PC-3 (cell line): Measurements from ENCODE around the gene MELTF. TPM values are rescaled to one million over a fixed set of nuclear protein-coding genes. Genes with fewer than 3 reads are reported as not detected.

Experiments used
- ATAC-seq: fragments of 200-7000 bp; cut with Tn5 transposase; 2 replicates; pipeline ENCODE4 v1.9.1; 2020; ENCODE audit warnings: mild to moderate bottlenecking, moderate library complexity
- BruUV-seq: library from RNA; stranded (reverse); fragments of 400-500 nt; replicated peaks from 2 replicates; lab custom pipeline; 2021; lab: Mats Ljungman, UMichigan
- CTCF ChIA-PET: fragments of 300-600 bp; sonication (Branson Sonifier 250); formaldehyde crosslinking; loops from one replicate; lab custom pipeline; 2022; ENCODE audit warnings: antibody characterized with exemption; lab: Charles Lee
- POLR2A ChIA-PET: fragments of 300-600 bp; sonication (Branson Sonifier 250); formaldehyde crosslinking; loops from one replicate; lab custom pipeline; 2022; ENCODE audit warnings: antibody characterized with exemption; ENCODE audit not compliant: unreplicated experiment; lab: Charles Lee
- DNase-seq: peaks from one replicate; pipeline ENCODE4 v3.0.0-alpha.2; 2015
- H2AFZ ChIP-seq: fragments of 300-600 bp; sonication (generic); 2 replicates; pipeline ENCODE4 v1.6.0; 2016; ENCODE audit warnings: antibody characterized with exemption, low read length
- H3F3A ChIP-seq: fragments of 300-600 bp; sonication (generic); one replicate; pipeline ENCODE4 v1.6.0; 2017; ENCODE audit warnings: antibody characterized with exemption, low read length, control low read depth, mild to moderate bottlenecking; ENCODE audit not compliant: unreplicated experiment
- H3K27ac ChIP-seq: fragments of 300-600 bp; sonication (generic); 2 replicates; pipeline ENCODE4 v1.5.1; 2016; ENCODE audit warnings: mild to moderate bottlenecking, low read length
- H3K27me3 ChIP-seq: fragments of 300-600 bp; sonication (generic); 2 replicates; pipeline ENCODE4 v1.6.1; 2016; ENCODE audit warnings: low read length, mixed read lengths
- H3K36me3 ChIP-seq: fragments of 300-600 bp; sonication (generic); 2 replicates; pipeline ENCODE4 v1.6.1; 2016; ENCODE audit warnings: low read depth, mixed run types, low read length, mixed read lengths
- H3K4me1 ChIP-seq: fragments of 300-600 bp; sonication (generic); 2 replicates; pipeline ENCODE4 v1.5.1; 2016; ENCODE audit warnings: low read length; ENCODE audit not compliant: insufficient read depth
- H3K4me2 ChIP-seq: fragments of 300-600 bp; sonication (generic); 2 replicates; pipeline ENCODE4 v1.6.0; 2016; ENCODE audit warnings: low read length
- H3K4me3 ChIP-seq: fragments of 300-600 bp; sonication (generic); 2 replicates; pipeline ENCODE4 v1.5.1; 2016; ENCODE audit warnings: mild to moderate bottlenecking, low read length, mixed read lengths
- H3K79me2 ChIP-seq: fragments of 300-600 bp; sonication (generic); 2 replicates; pipeline ENCODE4 v1.6.1; 2017; ENCODE audit warnings: low read length, mixed read lengths
- H3K9ac ChIP-seq: fragments of 300-600 bp; sonication (generic); 2 replicates; pipeline ENCODE4 v1.6.0; 2016; ENCODE audit warnings: mild to moderate bottlenecking, low read length
- H3K9me2 ChIP-seq: fragments of 300-600 bp; sonication (generic); replicated peaks from 2 replicates; pipeline ENCODE4 v1.6.1; 2016; ENCODE audit warnings: mixed run types, low read length, mixed read lengths
- H3K9me3 ChIP-seq: fragments of 300-600 bp; sonication (generic); 2 replicates; pipeline ENCODE4 v1.6.1; 2016; ENCODE audit warnings: low read length, mixed read lengths
- H4K20me1 ChIP-seq: fragments of 300-600 bp; sonication (generic); 2 replicates; pipeline ENCODE4 v1.6.1; 2016; ENCODE audit warnings: low read length, mixed read lengths
- CTCF ChIP-seq: fragments of 300-600 bp; sonication (generic); conservative IDR thresholded peaks from 2 replicates; pipeline ENCODE4 v1.5.1; 2017; ENCODE audit warnings: antibody characterized with exemption, low read depth, mild to moderate bottlenecking, low read length
- EZH2 ChIP-seq: fragments of 300-600 bp; sonication (generic); IDR thresholded peaks from one replicate; pipeline ENCODE4 v1.6.1; 2017; ENCODE audit warnings: antibody characterized with exemption, mild to moderate bottlenecking, low read length; ENCODE audit not compliant: unreplicated experiment
- EZH2phosphoT487 ChIP-seq: fragments of 300-600 bp; sonication (generic); IDR thresholded peaks from 2 replicates; pipeline ENCODE4 v1.6.1; 2018; ENCODE audit warnings: mild to moderate bottlenecking, antibody characterized with exemption, low read length, borderline replicate concordance
- intact Hi-C: fragments of 100-400 bp; cut with micrococcal nuclease; formaldehyde crosslinking; loops from 2 replicates; pipeline ENCODE4 v1.9.0; 2023
- total RNA-seq: library from RNA; depleted of rRNA; stranded (reverse); fragments of >200 nt; gene quantifications from 2 replicates; pipeline ENCODE4 v1.2.3, GENCODE V29; 2014

MELTF gene
- total RNA-seq, 1 experiment from 2014 or later = 40.6 TPM

DNA sequence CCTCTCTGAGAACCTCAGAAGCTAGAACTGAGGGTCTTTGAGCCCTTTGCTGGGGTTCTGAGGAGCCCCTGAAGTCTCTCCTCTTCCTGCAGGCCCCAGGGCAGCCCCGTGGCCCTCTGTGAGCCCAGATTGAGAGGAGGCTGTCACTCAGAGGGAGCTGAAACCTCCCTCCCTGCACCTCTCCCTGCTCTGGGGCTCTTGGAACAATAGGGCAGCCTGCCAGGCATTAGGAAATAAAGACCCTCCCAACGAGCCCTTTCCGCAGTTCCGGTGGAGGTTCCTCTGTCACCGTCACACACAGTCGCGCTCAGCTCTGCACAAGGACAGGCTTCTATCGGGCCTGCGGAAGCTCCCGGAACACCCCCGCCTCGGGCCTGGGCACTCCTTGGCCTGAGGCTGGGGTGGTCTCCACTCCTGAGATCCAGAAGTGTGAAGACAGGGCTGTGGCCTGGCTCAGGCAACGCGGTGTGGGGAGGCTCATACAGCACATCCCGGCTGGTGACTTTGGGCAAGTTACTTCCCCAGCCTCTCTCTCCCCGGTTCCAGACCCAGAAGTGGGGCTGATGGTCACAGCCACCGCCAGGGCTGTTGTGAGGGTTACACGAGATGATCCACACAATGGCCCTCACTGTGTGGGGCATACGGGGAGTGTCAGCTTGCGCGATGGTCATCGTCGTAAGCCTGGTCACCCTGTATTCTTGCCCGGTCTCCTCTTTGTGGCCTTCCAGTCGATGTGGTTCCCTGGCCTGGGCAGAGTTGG is 17.7 kb downstream of the MELTF start:
- no peaks in the 10 kb centered on the region for H3F3A ChIP-seq
- H3K9me2 ChIP-seq = no peaks in the 10 kb centered on the region
- H3K4me3 ChIP-seq = no peak overlapping the region
- no peaks in the 10 kb centered on the region for H3K9me3 ChIP-seq
- H3K79me2 ChIP-seq = no peaks in the 10 kb centered on the region
- intact Hi-C loops = no loop called here
- ChIA-PET CTCF (no interaction called here), POLR2A (no interaction called here)
- ATAC-seq (no peak), DNase-seq (no peak)
- no peak overlapping the region for H3K27ac ChIP-seq
- no peak overlapping the region for H3K4me2 ChIP-seq
- no peaks in the 10 kb centered on the region for H4K20me1 ChIP-seq
- H3K36me3 ChIP-seq = no peaks in the 10 kb centered on the region
- H3K9ac ChIP-seq = no peak overlapping the region
- no peak overlapping the region for H2AFZ ChIP-seq
- no peaks in the 10 kb centered on the region for H3K27me3 ChIP-seq
- BruUV-seq = no TSS peak
- no peak for TF ChIP-seq EZH2
- TF ChIP-seq EZH2phosphoT487 = no peak
- TF ChIP-seq CTCF = no peak
- H3K4me1 ChIP-seq = no peaks in the 10 kb centered on the region

DNA sequence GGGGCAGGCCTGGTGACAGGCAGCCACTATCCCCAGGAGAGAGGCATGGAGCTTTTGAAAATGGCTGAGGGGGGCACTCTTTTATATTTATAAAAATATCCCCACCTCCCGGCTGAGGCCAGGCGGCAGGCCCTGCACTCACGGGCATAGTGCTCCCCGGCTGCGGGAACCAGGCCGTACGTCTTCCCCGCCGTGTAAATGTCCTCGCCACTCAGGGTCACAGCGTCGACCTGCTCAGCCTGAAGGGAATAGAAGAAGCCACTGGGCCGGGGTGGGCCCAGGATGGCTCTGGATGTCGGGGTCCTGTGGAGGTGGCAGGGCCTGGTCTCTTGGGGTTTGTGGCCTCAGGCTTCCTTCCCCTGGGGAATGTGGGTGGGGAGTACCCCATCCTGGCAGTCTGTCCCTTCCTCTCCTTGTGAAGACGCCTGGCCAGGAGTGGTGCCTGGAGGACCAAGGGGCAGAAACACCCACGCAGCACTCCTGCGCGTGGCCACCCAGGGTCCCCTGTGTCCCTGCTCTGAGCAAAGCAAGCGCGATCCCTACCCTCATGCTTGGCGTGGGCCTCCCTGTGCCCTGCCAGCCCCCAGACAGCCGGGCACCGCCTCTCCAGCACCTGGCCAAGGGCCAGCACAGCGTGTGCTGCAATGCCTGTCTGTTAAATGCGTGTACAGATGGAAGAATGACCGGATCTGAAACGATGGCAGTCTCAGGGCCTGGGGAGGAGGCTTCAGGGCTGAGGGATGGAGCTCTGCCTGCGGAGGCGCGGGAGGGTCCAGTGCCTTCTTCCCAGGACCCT is 18.9 kb downstream of the MELTF start:
- no peaks in the 10 kb centered on the region for H3K4me1 ChIP-seq
- TF ChIP-seq EZH2phosphoT487 (no peak), CTCF (no peak), EZH2 (no peak)
- no peaks in the 10 kb centered on the region for H3K36me3 ChIP-seq
- CTCF ChIA-PET = no interaction called here
- no peaks in the 10 kb centered on the region for H3K9me2 ChIP-seq
- no peaks in the 10 kb centered on the region for H3K9me3 ChIP-seq
- no peaks in the 10 kb centered on the region for H4K20me1 ChIP-seq
- H3K9ac ChIP-seq = no peak overlapping the region
- H3K27me3 ChIP-seq = no peaks in the 10 kb centered on the region
- no peak overlapping the region for H2AFZ ChIP-seq
- H3K27ac ChIP-seq = no peak overlapping the region
- intact Hi-C loops = no loop called here
- DNase-seq (no peak), ATAC-seq (no peak)
- no peaks in the 10 kb centered on the region for H3K79me2 ChIP-seq
- POLR2A ChIA-PET = no interaction called here
- BruUV-seq = no TSS peak
- no peak overlapping the region for H3K4me3 ChIP-seq
- H3F3A ChIP-seq = no peaks in the 10 kb centered on the region
- no peak overlapping the region for H3K4me2 ChIP-seq

GRCh38 chr3:197009532-197010019 is 20.0 kb downstream of the MELTF start:
- intact Hi-C loops = no loop called here
- no peaks in the 10 kb centered on the region for H3F3A ChIP-seq
- ATAC-seq (no peak), DNase-seq (no peak)
- H3K79me2 ChIP-seq = no peaks in the 10 kb centered on the region
- no peak overlapping the region for H2AFZ ChIP-seq
- H3K36me3 ChIP-seq = no peaks in the 10 kb centered on the region
- no peak overlapping the region for H3K27ac ChIP-seq
- H3K4me1 ChIP-seq = peaks cover 4% of the 10 kb centered on the region; the same call in 1 of the 2 replicates
- no peak overlapping the region for H3K4me3 ChIP-seq
- BruUV-seq = no TSS peak
- H3K4me2 ChIP-seq = no peak overlapping the region
- H3K9me2 ChIP-seq = no peaks in the 10 kb centered on the region
- no peak for TF ChIP-seq EZH2phosphoT487
- TF ChIP-seq CTCF = no peak
- TF ChIP-seq EZH2 = no peak
- H3K9ac ChIP-seq = no peak overlapping the region
- H3K9me3 ChIP-seq = no peaks in the 10 kb centered on the region
- no peaks in the 10 kb centered on the region for H3K27me3 ChIP-seq
- no peaks in the 10 kb centered on the region for H4K20me1 ChIP-seq
- ChIA-PET POLR2A (interaction anchor here (0.6 kb wide), 1 partner anchor 204 kb away, joined by 12 read pairs; no protein-coding TSS in a partner anchor), CTCF (no interaction called here)
